Astrocyte of the hippocampus (primary cell): ENCODE results near the gene BTBD9.

Source experiments
- DNase-seq: peaks from one replicate; pipeline ENCODE4 v3.0.0; 2011; ENCODE audit warnings: low read depth, low spot score

Gene BTBD9

GRCh38 chr6:38508286-38508685 is 131.4 kb downstream of the BTBD9 start:
- DNase-seq = peak; percentile 64

- no peak for DNase-seq
These were observed 132.6 kb downstream of the BTBD9 start for GRCh38 chr6:38507173-38507572.

DNA sequence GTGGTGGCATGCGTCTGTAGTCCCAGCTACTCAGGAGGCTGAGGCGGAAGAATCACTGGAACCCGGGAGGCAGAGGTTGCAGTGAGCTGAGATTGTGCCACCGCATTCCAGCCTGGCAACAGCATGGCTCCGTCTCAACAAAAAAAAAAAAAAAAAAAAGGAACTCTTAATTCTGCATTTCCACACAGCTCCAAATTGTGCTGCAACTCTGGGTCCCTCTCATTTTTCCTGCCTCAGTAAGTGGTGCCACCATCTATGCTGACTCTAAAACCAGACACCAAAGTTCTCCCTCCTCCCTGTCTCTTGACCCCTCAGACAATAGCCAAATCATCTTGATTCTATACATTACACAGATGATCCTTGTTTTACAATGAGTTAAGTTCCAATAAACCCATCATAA is 133.9 kb downstream of the BTBD9 start:
- no peak for DNase-seq

GRCh38 chr6:38504996-38505395 is 134.7 kb downstream of the BTBD9 start:
- no peak for DNase-seq

DNA sequence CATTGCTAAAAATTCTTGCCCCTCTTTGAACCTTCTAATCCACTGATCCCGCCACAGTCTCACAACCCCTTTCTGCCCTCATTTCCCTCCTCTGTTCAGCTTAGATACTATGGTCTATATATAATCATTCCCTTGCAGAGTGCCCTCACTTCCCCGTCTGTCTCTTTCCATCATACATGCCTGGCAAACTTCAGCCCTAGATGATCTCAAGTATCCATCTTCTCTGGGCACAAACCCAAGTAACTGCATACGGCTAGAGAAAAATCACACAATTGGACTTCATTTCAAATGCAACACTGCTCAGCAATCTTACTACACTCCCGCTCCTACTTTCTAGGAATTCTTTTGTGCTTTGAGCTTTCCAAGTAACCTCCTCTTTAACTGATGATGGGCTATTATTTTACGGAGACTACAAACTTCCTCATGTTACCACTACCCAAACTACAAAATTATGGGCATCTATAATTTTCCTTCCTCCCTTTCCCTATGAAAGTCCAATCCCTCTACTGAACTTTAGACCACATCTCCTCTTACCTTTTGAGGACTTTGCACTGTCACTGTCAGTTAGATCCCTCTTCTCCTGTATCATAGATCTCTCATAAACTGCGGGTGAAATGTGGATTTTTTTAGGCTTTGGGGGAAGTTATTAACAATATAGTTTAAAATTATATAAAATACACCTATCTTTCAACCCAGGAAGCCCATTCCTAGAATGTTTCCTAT is 135.6 kb downstream of the BTBD9 start:
- no peak for DNase-seq

- DNase-seq = no peak
These were observed 136.5 kb downstream of the BTBD9 start for GRCh38 chr6:38503032-38503773.

GRCh38 chr6:38502423-38502822 is 137.3 kb downstream of the BTBD9 start:
- DNase-seq = no peak

- no peak for DNase-seq
These were observed 137.8 kb downstream of the BTBD9 start for GRCh38 chr6:38501931-38502330.

DNA sequence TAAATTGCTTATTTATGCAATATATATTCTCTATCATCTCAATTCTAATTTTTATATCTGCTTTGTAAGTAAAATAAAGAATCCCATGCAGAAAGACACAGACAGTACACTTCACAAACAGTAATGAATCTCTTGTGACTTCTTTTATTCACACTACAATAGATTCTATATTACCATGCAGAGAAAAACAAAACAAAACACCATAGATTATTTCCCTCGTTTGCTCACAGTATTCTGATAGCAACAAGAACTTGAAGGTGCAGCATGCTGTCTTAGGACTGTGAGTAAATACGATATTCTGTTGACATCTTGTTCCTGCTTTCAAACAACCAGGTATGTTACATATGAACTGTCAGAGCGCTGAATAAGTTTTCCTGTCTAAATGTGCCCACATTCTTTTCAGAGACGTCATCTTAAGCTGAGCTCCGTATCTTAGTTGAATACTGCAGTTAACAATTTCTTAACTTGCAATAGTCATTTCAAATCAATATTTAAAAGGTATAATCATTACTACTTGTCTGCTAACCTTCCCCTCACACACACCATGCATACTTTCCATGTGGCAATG is 140.1 kb downstream of the BTBD9 start:
- DNase-seq = peak; percentile 34

- no peak for DNase-seq
These were observed 140.8 kb downstream of the BTBD9 start for GRCh38 chr6:38498805-38499445.

- DNase-seq = peak; percentile 38
These were observed 141.6 kb downstream of the BTBD9 start for GRCh38 chr6:38498085-38498484.

DNA sequence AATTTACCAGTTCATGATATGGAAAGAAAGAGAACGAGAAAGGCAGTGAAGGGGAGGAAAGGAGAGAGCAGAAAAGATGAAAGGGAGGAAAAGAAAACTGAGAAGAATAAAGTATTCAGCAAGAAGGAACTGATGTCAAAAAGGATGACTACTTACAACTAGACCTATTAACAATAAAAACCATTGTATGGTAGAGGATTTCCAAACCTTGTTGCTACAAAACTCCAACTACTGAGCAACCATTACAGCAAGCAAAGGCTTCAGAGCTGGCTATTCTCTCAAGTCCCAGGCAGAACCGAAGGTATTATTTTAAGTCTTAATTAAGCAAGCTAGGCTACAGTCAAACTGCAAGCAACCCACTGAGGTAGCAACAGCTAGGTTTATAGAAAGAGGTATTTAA is 142.2 kb downstream of the BTBD9 start:
- DNase-seq = no peak

GRCh38 chr6:38495922-38496635 is 143.7 kb downstream of the BTBD9 start:
- peak; percentile 30 for DNase-seq

DNA sequence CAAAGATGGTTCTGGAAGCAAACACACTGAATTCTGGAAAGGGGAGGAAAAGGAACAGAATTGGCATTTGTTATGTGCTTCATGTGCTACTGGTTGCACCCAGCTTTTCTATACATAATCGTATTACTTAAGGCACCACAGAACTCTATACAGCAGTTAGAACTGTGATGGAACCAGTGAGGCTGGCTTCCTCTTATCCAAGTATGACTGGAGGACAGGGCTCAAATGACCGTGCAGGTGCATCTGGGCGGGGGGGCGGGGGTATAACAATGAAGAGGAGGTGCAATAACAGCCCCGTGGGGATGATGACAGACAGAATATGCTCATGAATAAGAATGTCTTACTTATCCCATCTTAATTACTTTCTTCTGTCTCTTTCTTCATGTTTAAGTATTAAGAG is 144.2 kb downstream of the BTBD9 start:
- DNase-seq = no peak

DNA sequence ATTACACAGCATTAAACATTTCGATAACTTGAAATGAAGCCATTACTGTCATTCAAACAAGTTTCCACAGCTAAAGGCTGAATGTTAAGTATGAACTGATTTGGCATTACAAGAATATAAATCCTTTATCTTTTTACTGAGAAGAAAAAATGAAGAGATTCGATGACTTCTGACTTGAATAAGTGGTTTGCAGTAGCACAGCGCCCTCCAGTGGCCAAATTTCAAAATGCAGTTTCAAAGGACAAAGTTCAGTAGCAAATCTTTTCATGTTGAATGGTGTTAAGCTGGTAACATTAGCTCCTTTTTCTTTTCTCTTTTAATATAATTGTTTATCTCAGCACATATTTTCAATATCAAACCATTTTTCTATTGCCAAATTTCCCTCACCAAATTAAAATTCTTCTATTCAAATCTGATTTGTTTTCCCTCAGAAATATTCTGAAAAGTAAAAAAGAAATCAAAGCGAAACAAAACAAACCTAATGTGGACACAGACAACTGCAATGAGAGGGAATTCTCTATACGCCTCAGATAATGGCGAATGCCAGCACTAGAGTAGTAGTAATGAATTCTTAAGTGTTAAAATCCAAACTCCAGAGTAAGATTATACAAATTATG is 145.7 kb downstream of the BTBD9 start:
- DNase-seq = peak; percentile 87

- no peak for DNase-seq
These were observed 147.7 kb downstream of the BTBD9 start for GRCh38 chr6:38492031-38492430.

DNA sequence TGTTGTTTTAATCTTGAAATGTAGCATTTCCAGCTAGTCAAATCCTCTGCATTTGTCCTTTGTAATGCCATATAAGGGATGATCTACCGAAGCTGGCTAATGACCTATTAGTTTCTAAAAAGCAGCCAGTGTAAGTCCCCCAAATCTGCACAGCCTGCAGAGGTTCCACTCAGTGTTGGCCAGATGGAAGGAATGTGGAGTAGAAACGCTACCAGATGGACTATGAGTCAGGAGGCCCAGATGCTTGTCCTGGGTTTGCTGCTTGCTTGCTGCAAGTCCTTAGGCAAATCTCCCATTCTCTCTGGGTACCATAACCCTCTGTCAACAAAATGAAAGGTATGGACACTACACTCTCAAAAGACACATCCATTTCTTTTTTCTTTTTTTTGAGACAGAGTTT is 149.8 kb downstream of the BTBD9 start:
- DNase-seq = peak; percentile 34

- DNase-seq = no peak
These were observed 152.3 kb downstream of the BTBD9 start for GRCh38 chr6:38487423-38487822.

GRCh38 chr6:38485488-38485887 is 154.2 kb downstream of the BTBD9 start:
- no peak for DNase-seq

GRCh38 chr6:38484656-38485055 is 155.1 kb downstream of the BTBD9 start:
- DNase-seq = no peak

DNA sequence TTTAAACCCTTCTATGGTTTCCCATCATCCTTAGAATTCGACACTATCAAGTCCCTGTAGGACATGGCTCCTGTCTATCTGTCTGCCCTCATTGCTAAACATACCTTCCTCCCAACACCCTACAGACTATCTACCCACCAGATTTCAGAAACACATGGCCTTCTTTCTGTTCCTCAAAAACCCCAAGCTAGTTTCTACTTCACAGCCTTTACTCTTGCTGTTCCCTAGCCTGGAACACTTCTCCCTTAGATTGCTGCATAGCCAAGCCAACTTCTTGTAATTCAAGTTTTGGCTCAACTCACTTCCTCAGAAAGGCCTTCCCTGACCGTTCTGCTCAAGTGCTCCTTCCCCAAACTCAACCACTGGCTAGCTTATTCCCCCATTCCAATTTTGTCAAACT is 156.2 kb downstream of the BTBD9 start:
- DNase-seq = no peak
